K562 (cell line): ENCODE measurements around the gene TJAP1. TPM values are rescaled to one million over a fixed set of nuclear protein-coding genes. Genes with fewer than 3 reads are reported as not detected.

ENCODE experiments used
- ATAC-seq: fragments of 200-7000 bp; cut with Tn5 transposase; 3 replicates; pipeline ENCODE4 v1.9.1; 2020; ENCODE audit warnings: moderate library complexity
- BruUV-seq: library from RNA; stranded (reverse); fragments of 400-500 nt; replicated peaks from 2 replicates; lab custom pipeline; 2021; lab: Mats Ljungman, UMichigan
- CTCF ChIA-PET: fragments of 300-600 bp; formaldehyde crosslinking; extraction: SDS; loops from one replicate; lab custom pipeline; 2021; ENCODE audit warnings: low intra/inter-chr PET ratio; lab: Yijun Ruan, JAX
- POLR2A ChIA-PET: fragments of 300-600, 350-650 bp; sonication (Branson Sonifier 250); formaldehyde crosslinking; extraction: SDS; loops from one replicate; lab custom pipeline; 2021; ENCODE audit warnings: antibody characterized with exemption, inconsistent platforms; lab: Yijun Ruan, JAX
- DNase-seq, 4 experiments: peaks; one replicate each; pipeline versions ENCODE4 v3.0.0 to v3.0.0-alpha.2; 2011 to 2018; ENCODE audit warnings: low spot score in 3 of 4, mixed read lengths in 3 of 4; ENCODE audit errors: extremely low read depth in 1 of 4
- FAIRE-seq: peaks from 2 replicates; lab custom pipeline; 2011; peaks lifted over from hg19 to GRCh38; lab: Jason Lieb, UNC
- H2AFZ ChIP-seq: 2 replicates; pipeline ENCODE4 v1.6.0; 2011; ENCODE audit warnings: low read depth, low read length, control low read depth, inconsistent platforms
- H3K27ac ChIP-seq: fragments of 200-600 bp; 3 replicates; pipeline ENCODE4 v1.8.0; 2011; ENCODE audit warnings: low read depth, mild to moderate bottlenecking, control low read depth, inconsistent platforms, low read length, moderate library complexity, mixed read lengths; ENCODE audit errors: extremely low read depth
- H3K27me3 ChIP-seq, 2 experiments: fragments of 300-600 bp in 1 of 2; 2 replicates in 1 of 2; 3 replicates in 1 of 2; pipeline versions ENCODE4 v1.6.0 to v1.8.0; 2011; ENCODE audit warnings: inconsistent platforms in 2 of 2, low read length in 2 of 2, mild to moderate bottlenecking in 1 of 2, mixed read lengths in 1 of 2, moderate library complexity in 1 of 2; ENCODE audit not compliant: control insufficient read depth in 2 of 2, insufficient read depth in 2 of 2
- H3K36me3 ChIP-seq: fragments of 300-600 bp; 3 replicates; pipeline ENCODE4 v1.8.0; 2011; ENCODE audit warnings: mild to moderate bottlenecking, low read length, inconsistent platforms; ENCODE audit not compliant: control insufficient read depth, insufficient read depth
- H3K4me1 ChIP-seq, 2 experiments: fragments of 200-600 bp in 1 of 2; replicated peaks in 1 of 2; 2 replicates in 1 of 2; 3 replicates in 1 of 2; pipeline versions ENCODE4 v1.5.1 to v1.8.0; 2011; ENCODE audit warnings: inconsistent platforms in 2 of 2, low read length in 2 of 2, mild to moderate bottlenecking in 1 of 2, mixed read lengths in 1 of 2, moderate library complexity in 1 of 2; ENCODE audit not compliant: control insufficient read depth in 2 of 2, insufficient read depth in 2 of 2
- H3K4me2 ChIP-seq: 2 replicates; pipeline ENCODE4 v1.6.1; 2011; ENCODE audit warnings: low read length, control low read depth, inconsistent platforms, mixed read lengths; ENCODE audit not compliant: insufficient read depth
- H3K4me3 ChIP-seq: fragments of 200-600 bp; sonication (generic), shearing (Covaris generic); 2 replicates; pipeline ENCODE4 v1.5.1; 2016; ENCODE audit warnings: control low read depth, inconsistent platforms
- H3K79me2 ChIP-seq: fragments of 200-600 bp; 3 replicates; pipeline ENCODE4 v1.8.0; 2011; ENCODE audit warnings: low read length, inconsistent platforms; ENCODE audit not compliant: control insufficient read depth, insufficient read depth
- H3K9ac ChIP-seq, 2 experiments: 2 replicates each; pipeline versions ENCODE4 v1.6.0 to v1.6.1; 2011; ENCODE audit warnings: low read depth in 2 of 2, low read length in 2 of 2, control low read depth in 1 of 2, inconsistent platforms in 1 of 2, mild to moderate bottlenecking in 1 of 2, mixed read lengths in 1 of 2; ENCODE audit not compliant: insufficient read depth in 1 of 2
- H3K9me1 ChIP-seq: one replicate; pipeline ENCODE4 v1.6.0; 2011; ENCODE audit warnings: inconsistent platforms, mild to moderate bottlenecking, low read length, moderate library complexity; ENCODE audit not compliant: control insufficient read depth, insufficient read depth
- H3K9me3 ChIP-seq: replicated peaks from 2 replicates; pipeline ENCODE4 v1.5.1; 2011; ENCODE audit warnings: low read depth, low read length, inconsistent platforms; ENCODE audit not compliant: control insufficient read depth, insufficient read depth
- H4K20me1 ChIP-seq: replicated peaks from 2 replicates; pipeline ENCODE4 v1.6.1; 2011; ENCODE audit warnings: low read length, inconsistent platforms, mixed read lengths; ENCODE audit not compliant: control insufficient read depth, insufficient read depth
- TEAD4 ChIP-seq, 2 experiments: sonication (generic) in 1 of 2; formaldehyde crosslinking in 1 of 2; IDR thresholded peaks; 2 replicates each; pipeline versions ENCODE4 v1.6.1 to v1.8.0; 2012 to 2022; ENCODE audit warnings: borderline replicate concordance in 1 of 2, inconsistent platforms in 1 of 2, low read length in 1 of 2, mild to moderate bottlenecking in 1 of 2, missing genetic modification reagents in 1 of 2
- TFE3 ChIP-seq: fragments of 450-650 bp; formaldehyde crosslinking; IDR thresholded peaks from 2 replicates; pipeline ENCODE4 v1.4.0; 2020; ENCODE audit warnings: mild to moderate bottlenecking, mixed read lengths
- ZNF551 ChIP-seq: fragments of 250-450 bp; sonication (Bioruptor Pico); IDR thresholded peaks from 2 replicates; pipeline ENCODE4 v1.5.0; 2021; ENCODE audit warnings: mild to moderate bottlenecking, moderate library complexity
- WGBS: fragments of 100-300 bp; shearing (Covaris generic); methylation state at CpG from one replicate; pipeline ENCODE4 v1.1.6; 2016; ENCODE audit warnings: low coverage, mixed read lengths; ENCODE audit not compliant: insufficient coverage; ENCODE audit errors: missing lambda C conversion rate; 5-methylcytosine and 5-hydroxymethylcytosine counted together
- in situ Hi-C: fragments of 300-500 bp; cut with MboI; formaldehyde crosslinking; loops from 4 replicates; pipeline ENCODE4 v1.15.0; 2018; ENCODE audit warnings: inconsistent platforms, mixed read lengths
- intact Hi-C: fragments of 100-400 bp; cut with micrococcal nuclease; formaldehyde crosslinking; loops from 2 replicates; pipeline ENCODE4 v1.14.2; 2022
- polyA plus RNA-seq, 8 experiments: library from polyadenylated mRNA; depleted of rRNA in 4 of 8; stranded (reverse) in 5 of 8; unstranded in 3 of 8; fragments of >200 nt; fragmentation: Nextera tagmentation in 2 of 8; fragmentation: Illumina TruSeq in 1 of 8; extraction: Ambion mirVana in 2 of 8; extraction: Trizol in 1 of 8; gene quantifications; 2 replicates each; pipeline versions ENCODE4 v1.2.1 to v1.2.3, GENCODE V29; 2011 to 2014; ENCODE audit warnings: inconsistent platforms in 1 of 8, missing spikeins in 1 of 8
- total RNA-seq, 7 experiments: library from RNA; depleted of rRNA in 6 of 7; stranded (reverse); fragments of >200 nt in 6 of 7; fragmentation: Illumina TruSeq in 2 of 7; extraction: Trizol in 2 of 7; gene quantifications; 2 replicates each; pipeline versions ENCODE4 v1.2.1 to v1.2.3, GENCODE V29; 2011 to 2021; ENCODE audit warnings: low replicate concordance in 1 of 7
- TF ChIP-seq, protein P1 (sequence below), 2 experiments: fragments of 450-650 bp; formaldehyde crosslinking in 1 of 2; IDR thresholded peaks; 2 replicates each; pipeline versions ENCODE4 v1.4.0 to v1.6.1; 2014 to 2020; ENCODE audit warnings: mild to moderate bottlenecking in 2 of 2, borderline replicate concordance in 1 of 2, low read depth in 1 of 2
- TF ChIP-seq, protein P2 (sequence below): fragments of 450-650 bp; IDR thresholded peaks from 2 replicates; pipeline ENCODE4 v1.6.1; 2014; ENCODE audit warnings: low read depth, mild to moderate bottlenecking, moderate library complexity, borderline replicate concordance

Gene TJAP1
- total and polyA plus RNA-seq, 9 of the 15 experiments (the other 6 are each of a cell fraction or from before 2014, with no cell fraction given), result 0.06 to 35.8 (median 16.2) TPM

DNA sequence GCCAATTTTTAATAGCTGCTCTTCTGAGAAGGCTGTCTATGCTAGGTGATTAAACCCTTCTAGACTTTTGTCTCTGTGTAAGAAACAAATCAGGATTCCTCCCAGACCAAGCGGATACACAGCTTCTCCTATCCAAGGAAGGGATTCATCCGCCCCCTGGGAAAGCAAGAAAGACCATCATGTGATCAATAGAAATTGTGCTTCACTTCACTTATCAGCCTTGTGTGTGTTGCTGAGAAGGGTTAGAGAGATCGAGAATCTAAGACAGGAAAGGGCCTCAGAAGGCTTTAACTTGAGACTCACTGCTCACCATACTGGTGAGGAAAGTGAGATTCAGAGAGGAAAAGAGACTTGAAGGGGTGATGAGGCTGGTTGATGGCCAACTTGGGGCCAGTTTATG, 48.5 kb upstream of the TJAP1 start:
- Histone ChIP-seq H3K27ac (no peak overlapping the region), H3K36me3 (peaks cover 6% of the 10 kb centered on the region; the same call in 1 of the 3 replicates), H3K4me1 (peaks cover 13 to 22% of the 10 kb centered on the region in 2 experiments), H3K4me3 (peak overlapping the region; percentile 69), H3K79me2 (peaks cover 14% of the 10 kb centered on the region), H3K9me3 (no peaks in the 10 kb centered on the region), H3K27me3 (no peaks in the 10 kb centered on the region), H3K4me2 (peak overlapping the region; percentile 96), H3K9me1 (no peaks in the 10 kb centered on the region), H4K20me1 (no peaks in the 10 kb centered on the region), H3K9ac (peak overlapping the region; percentile 3 to 78; a peak in 3 of 4 replicates), H2AFZ (peak overlapping the region; percentile 100; the same call in 1 of the 2 replicates)
- DNase-seq, result peak in 1 of 4 experiments; percentile 25
- no peak for ATAC-seq
- in situ Hi-C loops (no loop called here), intact Hi-C loops (no loop called here)
- ChIA-PET CTCF (no interaction called here), POLR2A (interaction anchor here (0.6 to 1.7 kb wide), 5 partner anchors 7 to 78 kb away, joined by 3 to 5 read pairs (median 4); no protein-coding TSS in a partner anchor)
- 58% methylated on average over 3 of the region's 3 CpGs for WGBS
- BruUV-seq, result no TSS peak
- no peak for TF ChIP-seq ZNF551 (CRISPR knock-in tag)
- TF ChIP-seq, protein P1, sequence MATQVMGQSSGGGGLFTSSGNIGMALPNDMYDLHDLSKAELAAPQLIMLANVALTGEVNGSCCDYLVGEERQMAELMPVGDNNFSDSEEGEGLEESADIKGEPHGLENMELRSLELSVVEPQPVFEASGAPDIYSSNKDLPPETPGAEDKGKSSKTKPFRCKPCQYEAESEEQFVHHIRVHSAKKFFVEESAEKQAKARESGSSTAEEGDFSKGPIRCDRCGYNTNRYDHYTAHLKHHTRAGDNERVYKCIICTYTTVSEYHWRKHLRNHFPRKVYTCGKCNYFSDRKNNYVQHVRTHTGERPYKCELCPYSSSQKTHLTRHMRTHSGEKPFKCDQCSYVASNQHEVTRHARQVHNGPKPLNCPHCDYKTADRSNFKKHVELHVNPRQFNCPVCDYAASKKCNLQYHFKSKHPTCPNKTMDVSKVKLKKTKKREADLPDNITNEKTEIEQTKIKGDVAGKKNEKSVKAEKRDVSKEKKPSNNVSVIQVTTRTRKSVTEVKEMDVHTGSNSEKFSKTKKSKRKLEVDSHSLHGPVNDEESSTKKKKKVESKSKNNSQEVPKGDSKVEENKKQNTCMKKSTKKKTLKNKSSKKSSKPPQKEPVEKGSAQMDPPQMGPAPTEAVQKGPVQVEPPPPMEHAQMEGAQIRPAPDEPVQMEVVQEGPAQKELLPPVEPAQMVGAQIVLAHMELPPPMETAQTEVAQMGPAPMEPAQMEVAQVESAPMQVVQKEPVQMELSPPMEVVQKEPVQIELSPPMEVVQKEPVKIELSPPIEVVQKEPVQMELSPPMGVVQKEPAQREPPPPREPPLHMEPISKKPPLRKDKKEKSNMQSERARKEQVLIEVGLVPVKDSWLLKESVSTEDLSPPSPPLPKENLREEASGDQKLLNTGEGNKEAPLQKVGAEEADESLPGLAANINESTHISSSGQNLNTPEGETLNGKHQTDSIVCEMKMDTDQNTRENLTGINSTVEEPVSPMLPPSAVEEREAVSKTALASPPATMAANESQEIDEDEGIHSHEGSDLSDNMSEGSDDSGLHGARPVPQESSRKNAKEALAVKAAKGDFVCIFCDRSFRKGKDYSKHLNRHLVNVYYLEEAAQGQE (IDR thresholded peaks at IDR 0.05; ENCODE audit: borderline replicate concordance), result no peak
- TF ChIP-seq, protein P1 (CRISPR knock-in tag; IDR thresholded peaks at IDR 0.05; ENCODE audit: low read depth), result 0 out of 2 replicates have a peak, but pooled peaks have one; percentile 32
- TF ChIP-seq, protein P2, sequence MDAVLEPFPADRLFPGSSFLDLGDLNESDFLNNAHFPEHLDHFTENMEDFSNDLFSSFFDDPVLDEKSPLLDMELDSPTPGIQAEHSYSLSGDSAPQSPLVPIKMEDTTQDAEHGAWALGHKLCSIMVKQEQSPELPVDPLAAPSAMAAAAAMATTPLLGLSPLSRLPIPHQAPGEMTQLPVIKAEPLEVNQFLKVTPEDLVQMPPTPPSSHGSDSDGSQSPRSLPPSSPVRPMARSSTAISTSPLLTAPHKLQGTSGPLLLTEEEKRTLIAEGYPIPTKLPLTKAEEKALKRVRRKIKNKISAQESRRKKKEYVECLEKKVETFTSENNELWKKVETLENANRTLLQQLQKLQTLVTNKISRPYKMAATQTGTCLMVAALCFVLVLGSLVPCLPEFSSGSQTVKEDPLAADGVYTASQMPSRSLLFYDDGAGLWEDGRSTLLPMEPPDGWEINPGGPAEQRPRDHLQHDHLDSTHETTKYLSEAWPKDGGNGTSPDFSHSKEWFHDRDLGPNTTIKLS, result no peak
- peak; percentile 72 for TF ChIP-seq TFE3 (CRISPR knock-in tag)
- no peak for TF ChIP-seq TEAD4 (IDR thresholded peaks at IDR 0.05; ENCODE audit: low read length)
- TF ChIP-seq TEAD4 (CRISPR knock-in tag; IDR thresholded peaks at IDR 0.05; ENCODE audit: borderline replicate concordance), result no peak
- peak; percentile 61 for FAIRE-seq
